ENCODE measurements around the gene PRPF19. TPM values are rescaled to one million over a fixed set of nuclear protein-coding genes. Genes with fewer than 3 reads are reported as not detected.
"Not testable (repeated sequence)": the region's sequence is repeated elsewhere in the genome, so short reads cannot be mapped to it uniquely, and the experiment has no call there.

PRPF19 gene
- total RNA-seq, 1 donor, result 39.8 TPM

DNA sequence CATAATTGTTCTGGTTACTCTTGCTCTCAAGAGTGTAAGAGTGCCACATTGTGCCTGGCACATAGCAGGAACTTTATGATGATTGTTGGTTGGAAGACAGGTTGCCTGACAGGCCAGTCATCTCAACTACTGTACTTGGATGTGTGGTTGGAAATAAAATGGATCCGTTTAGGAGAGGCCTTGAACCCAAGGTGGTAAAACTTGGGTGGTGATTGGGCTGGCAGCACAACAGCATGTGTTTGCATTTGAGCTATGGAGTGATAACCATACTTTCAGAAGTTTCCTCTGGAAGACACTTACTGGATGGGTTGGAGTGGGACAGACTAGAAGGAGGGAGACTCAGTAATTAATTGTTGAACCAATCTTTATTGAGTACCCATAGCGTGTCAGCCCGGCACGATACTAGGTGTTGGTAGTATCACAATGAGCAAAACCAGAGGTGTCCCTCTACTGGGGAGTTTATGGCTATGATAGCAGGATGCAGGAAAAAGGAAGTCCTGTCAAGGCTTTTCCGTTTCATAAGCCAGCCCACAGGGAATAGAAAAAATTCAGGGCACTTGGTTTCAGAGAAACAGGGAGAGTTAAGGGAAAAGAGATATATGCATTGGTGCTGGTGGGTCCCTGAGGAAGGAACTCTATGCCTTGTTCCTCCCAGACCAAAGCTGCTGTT is 4.5 kb upstream of the PRPF19 start:
- Histone ChIP-seq H3K36me3 (ENCODE audit: insufficient read depth, low read length) (no peaks in the 10 kb centered on the region), H3K4me1 (ENCODE audit: insufficient read depth, low read length) (peaks cover 24% of the 10 kb centered on the region), H3K9me3 (ENCODE audit: low read depth, low read length) (no peaks in the 10 kb centered on the region), H4K20me1 (ENCODE audit: insufficient read depth, low read length) (peaks cover 2% of the 10 kb centered on the region), H3K79me2 (ENCODE audit: insufficient read depth, low read length) (peaks cover 7% of the 10 kb centered on the region), H2AFZ (ENCODE audit: low read length) (no peak overlapping the region), H3K4me2 (ENCODE audit: insufficient read depth, low read length) (no peak overlapping the region), H3K27ac (ENCODE audit: low read depth, low read length) (no peak overlapping the region), H3K27me3 (ENCODE audit: insufficient read depth, low read length) (peaks cover 18% of the 10 kb centered on the region), H3K4me3 (ENCODE audit: insufficient read depth, low read length) (no peak overlapping the region)
- TF ChIP-seq, protein P1, sequence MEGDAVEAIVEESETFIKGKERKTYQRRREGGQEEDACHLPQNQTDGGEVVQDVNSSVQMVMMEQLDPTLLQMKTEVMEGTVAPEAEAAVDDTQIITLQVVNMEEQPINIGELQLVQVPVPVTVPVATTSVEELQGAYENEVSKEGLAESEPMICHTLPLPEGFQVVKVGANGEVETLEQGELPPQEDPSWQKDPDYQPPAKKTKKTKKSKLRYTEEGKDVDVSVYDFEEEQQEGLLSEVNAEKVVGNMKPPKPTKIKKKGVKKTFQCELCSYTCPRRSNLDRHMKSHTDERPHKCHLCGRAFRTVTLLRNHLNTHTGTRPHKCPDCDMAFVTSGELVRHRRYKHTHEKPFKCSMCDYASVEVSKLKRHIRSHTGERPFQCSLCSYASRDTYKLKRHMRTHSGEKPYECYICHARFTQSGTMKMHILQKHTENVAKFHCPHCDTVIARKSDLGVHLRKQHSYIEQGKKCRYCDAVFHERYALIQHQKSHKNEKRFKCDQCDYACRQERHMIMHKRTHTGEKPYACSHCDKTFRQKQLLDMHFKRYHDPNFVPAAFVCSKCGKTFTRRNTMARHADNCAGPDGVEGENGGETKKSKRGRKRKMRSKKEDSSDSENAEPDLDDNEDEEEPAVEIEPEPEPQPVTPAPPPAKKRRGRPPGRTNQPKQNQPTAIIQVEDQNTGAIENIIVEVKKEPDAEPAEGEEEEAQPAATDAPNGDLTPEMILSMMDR (IDR thresholded peaks at IDR 0.05; ENCODE audit: extremely low read depth, low read depth, low read length), result no peak
- DNase-seq (ENCODE audit: insufficient read length, low spot score, missing footprints), result no peak

DNA sequence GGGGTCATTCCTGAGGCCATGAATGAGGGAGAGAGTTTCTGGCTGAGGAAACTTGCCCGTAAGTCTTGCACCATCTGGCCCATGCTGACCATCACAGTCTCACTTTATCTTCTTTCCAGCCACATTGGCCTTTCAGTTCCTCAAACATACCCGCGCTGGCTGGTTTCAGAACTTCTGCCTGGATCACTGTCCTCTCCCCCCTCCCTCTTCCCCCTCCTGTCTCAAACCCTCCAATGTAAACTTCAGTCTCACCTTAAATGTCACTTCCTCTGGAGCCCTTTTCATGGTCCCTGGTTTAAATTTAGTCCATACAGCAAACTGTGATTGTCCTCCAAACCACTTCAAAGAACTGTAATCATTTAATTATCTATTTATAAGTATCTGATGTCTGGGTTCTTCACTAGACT is 3.9 kb upstream of the PRPF19 start:
- Histone ChIP-seq H3K4me3 (ENCODE audit: insufficient read depth, low read length) (no peak overlapping the region), H3K27me3 (ENCODE audit: insufficient read depth, low read length) (peaks cover 18% of the 10 kb centered on the region), H3K27ac (ENCODE audit: low read depth, low read length) (no peak overlapping the region), H3K4me2 (ENCODE audit: insufficient read depth, low read length) (no peak overlapping the region), H4K20me1 (ENCODE audit: insufficient read depth, low read length) (peaks cover 2% of the 10 kb centered on the region), H3K36me3 (ENCODE audit: insufficient read depth, low read length) (no peaks in the 10 kb centered on the region), H3K79me2 (ENCODE audit: insufficient read depth, low read length) (peaks cover 8% of the 10 kb centered on the region), H3K4me1 (ENCODE audit: insufficient read depth, low read length) (peaks cover 25% of the 10 kb centered on the region), H2AFZ (ENCODE audit: low read length) (no peak overlapping the region), H3K9me3 (ENCODE audit: low read depth, low read length) (no peaks in the 10 kb centered on the region)
- DNase-seq (ENCODE audit: insufficient read length, low spot score, missing footprints), result no peak
- TF ChIP-seq, protein P1 (IDR thresholded peaks at IDR 0.05; ENCODE audit: extremely low read depth, low read depth, low read length), result no peak

DNA sequence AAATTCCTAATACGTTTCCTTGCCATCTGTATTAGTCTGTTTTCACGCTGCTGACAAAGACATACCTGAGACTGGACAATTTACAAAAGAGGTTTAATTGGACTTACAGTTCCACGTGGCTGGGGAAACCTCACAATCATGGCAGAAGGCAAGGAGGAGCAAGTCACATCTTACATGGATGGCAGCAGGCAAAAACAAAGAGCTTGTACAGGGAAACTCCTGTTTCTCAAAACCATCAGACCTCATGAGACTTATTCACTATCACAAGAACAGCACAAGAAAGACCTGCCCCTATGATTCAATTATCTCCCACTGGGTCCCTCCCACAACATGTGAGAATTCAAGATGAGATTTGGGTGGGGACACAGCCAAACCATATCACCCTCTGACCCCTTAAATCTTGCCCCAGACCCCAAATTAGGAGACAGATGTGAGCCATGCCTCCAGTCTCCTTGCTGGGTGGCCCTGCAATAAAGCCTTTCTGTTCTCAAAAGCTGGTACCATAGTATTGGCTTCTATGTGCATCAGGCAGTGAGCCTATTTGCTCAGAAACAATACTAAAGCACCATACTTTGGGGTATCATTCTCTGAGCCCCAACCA is 3.4 kb upstream of the PRPF19 start:
- peaks cover 26% of the 10 kb centered on the region for H3K4me1 ChIP-seq (ENCODE audit: insufficient read depth, low read length)
- H3K79me2 ChIP-seq (ENCODE audit: insufficient read depth, low read length), result peaks cover 13% of the 10 kb centered on the region
- H3K9me3 ChIP-seq (ENCODE audit: low read depth, low read length); H3K4me2 ChIP-seq (ENCODE audit: insufficient read depth, low read length); DNase-seq (ENCODE audit: insufficient read length, low spot score, missing footprints); H3K4me3 ChIP-seq (ENCODE audit: insufficient read depth, low read length); H3K36me3 ChIP-seq (ENCODE audit: insufficient read depth, low read length); H4K20me1 ChIP-seq (ENCODE audit: insufficient read depth, low read length); H2AFZ ChIP-seq (ENCODE audit: low read length); H3K27ac ChIP-seq (ENCODE audit: low read depth, low read length): not testable (repeated sequence)
- peaks cover 18% of the 10 kb centered on the region for H3K27me3 ChIP-seq (ENCODE audit: insufficient read depth, low read length)

DNA sequence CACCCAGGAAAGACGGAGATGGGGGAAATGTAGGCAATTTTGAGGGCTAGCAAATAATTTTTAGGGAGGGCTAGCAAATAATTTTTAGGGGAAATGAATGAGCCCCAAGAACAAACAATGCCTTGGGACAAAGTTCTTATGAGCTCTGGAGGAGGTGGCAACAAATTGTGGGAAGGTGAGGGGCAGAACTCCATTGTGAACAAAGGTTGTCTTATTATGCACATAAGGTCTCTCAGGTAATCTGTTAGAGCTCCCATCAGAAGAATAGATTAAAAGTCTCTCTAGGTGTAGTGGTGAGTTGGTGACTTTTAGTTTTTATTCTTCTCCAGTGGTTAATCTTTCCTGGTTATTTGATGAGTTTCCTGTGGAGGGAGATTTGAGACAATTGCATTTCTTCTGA is 2.4 kb upstream of the PRPF19 start:
- H3K27ac ChIP-seq (ENCODE audit: low read depth, low read length), result no peak overlapping the region
- no peak overlapping the region for H3K4me2 ChIP-seq (ENCODE audit: insufficient read depth, low read length)
- peaks cover 18% of the 10 kb centered on the region for H3K27me3 ChIP-seq (ENCODE audit: insufficient read depth, low read length)
- TF ChIP-seq, protein P1 (IDR thresholded peaks at IDR 0.05; ENCODE audit: extremely low read depth, low read depth, low read length), result no peak
- H2AFZ ChIP-seq (ENCODE audit: low read length), result no peak overlapping the region
- no peak overlapping the region for H3K4me3 ChIP-seq (ENCODE audit: insufficient read depth, low read length)
- DNase-seq (ENCODE audit: insufficient read length, low spot score, missing footprints), result no peak
- peaks cover 17% of the 10 kb centered on the region for H4K20me1 ChIP-seq (ENCODE audit: insufficient read depth, low read length)
- peaks cover 26% of the 10 kb centered on the region for H3K4me1 ChIP-seq (ENCODE audit: insufficient read depth, low read length)
- peaks cover 20% of the 10 kb centered on the region for H3K79me2 ChIP-seq (ENCODE audit: insufficient read depth, low read length)
- H3K36me3 ChIP-seq (ENCODE audit: insufficient read depth, low read length), result no peaks in the 10 kb centered on the region
- no peaks in the 10 kb centered on the region for H3K9me3 ChIP-seq (ENCODE audit: low read depth, low read length)

Measured in osteoblast (primary cell).